Stimulated activated CD8-positive, alpha-beta memory T cell treated with anti-CD3 and anti-CD28 coated beads, Interleukin-12 subunit alpha, Interleukin-12 subunit beta, amount 100 ng/mL, for 1 hour (primary cell): ENCODE results near the gene TMEM37.

Experiments
- DNase-seq: peaks from one replicate; pipeline ENCODE4 v3.0.0-alpha.2; 2020; ENCODE audit warnings: low read depth

Gene TMEM37

DNA sequence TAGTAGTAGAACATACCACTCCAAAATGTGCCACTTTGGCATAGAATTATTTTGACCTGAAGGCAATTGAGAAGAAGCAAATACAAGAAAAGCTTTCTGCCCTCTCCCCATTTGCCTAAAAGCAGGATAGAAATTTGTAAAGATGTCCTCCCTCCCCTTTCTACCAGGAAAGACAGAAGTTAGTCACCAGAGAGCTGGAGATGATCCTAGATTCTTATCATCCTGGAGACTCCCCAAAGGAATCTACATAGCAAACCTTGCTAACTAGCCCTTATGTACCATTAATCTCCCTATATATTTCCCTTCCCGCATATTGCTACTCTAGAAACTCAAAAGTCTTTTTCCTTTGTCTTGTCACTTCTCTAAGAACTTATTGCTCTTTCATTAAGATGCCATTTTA is 12.6 kb upstream of the TMEM37 start:
- DNase-seq = no peak

DNA sequence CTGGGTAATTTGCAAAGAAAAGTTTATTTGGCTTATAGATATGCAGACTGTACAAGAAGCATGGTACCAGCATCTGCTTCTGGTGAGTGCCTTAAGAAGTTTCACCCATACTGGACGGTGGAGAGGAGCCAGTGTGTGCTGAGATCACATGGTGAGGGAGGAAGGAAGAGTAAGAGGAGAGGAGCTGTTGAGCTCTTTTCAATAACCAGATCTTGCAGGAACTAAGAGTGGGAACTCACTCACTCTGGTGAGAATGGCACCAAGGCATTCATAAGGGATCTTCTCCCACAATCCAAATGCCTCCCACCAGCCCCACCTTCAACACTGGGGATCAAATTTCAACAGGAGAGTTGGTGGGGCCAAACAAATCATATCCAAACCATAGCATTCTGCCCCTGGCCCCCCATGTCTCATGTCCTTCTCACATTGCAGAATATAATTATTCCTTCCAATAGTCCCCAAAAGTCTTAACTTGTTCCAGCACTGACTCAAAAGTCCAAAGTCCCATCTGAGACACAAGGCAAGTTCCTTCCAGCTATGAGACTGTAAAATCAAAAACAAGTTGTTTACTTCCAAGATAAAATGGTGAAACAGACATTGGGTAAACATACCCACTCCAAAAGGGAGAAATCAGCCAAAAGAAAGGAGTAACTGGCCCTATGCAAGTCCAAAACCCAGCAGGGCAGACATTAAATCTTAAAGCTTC is 11.7 kb upstream of the TMEM37 start:
- DNase-seq = no peak

DNA sequence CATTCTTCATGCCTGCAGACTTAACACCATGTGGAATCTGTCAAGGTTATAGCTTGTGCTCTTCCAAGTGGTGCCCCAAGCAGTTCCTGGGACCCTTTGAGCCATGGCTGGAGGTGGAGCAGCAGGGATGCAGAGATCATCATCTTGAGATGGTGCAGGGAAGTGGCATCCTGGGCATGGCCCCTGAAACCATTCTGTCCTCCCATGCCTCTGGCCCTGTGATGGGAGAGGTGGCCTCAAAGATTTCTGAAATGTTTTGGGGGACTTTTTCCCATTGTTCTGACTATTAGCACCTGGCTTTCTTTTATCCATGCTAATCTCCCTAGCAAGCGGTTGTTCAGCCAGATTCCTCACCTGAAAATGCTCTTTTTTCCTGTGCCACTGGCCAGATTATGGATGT is 10.3 kb upstream of the TMEM37 start:
- DNase-seq = no peak

- no peak for DNase-seq
Observed at GRCh38 chr2:119421741-119422140, 9.9 kb upstream of the TMEM37 start.

GRCh38 chr2:119422360-119423107 is 9.1 kb upstream of the TMEM37 start:
- DNase-seq = no peak

- no peak for DNase-seq
Observed at GRCh38 chr2:119423108-119423444, 8.6 kb upstream of the TMEM37 start.

DNA sequence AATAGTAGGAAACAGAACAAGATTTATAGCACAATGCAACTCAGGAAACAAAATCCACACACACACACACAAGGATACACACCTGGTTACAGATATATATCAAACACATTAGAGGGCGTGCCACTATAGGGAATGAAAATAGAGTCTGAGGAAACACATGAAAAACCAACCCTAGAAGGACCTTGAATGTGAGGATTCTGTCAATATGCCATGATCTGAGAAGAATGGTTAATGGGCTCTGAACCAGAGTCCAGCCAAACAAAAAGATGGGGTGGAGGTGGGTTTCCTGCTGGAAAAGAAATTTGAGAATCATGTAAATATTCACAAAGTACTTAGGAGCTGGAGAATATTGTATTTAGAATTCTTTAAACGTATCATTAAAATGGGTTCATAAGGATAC is 7.8 kb upstream of the TMEM37 start:
- no peak for DNase-seq

GRCh38 chr2:119424284-119425118 is 7.2 kb upstream of the TMEM37 start:
- no peak for DNase-seq

DNA sequence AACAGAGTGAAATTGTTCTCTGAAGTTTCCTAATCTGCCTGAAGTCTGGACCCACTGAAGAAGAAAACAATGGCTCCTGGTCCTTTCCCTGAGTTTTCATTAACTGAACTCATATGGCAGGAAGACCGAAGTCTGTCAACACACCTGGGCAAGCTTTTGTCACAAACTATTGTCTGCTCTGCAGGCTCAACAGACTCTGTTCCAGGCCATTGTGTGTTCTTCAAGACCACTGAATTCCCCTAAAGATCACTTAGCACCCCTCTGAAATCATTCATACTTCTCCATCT is 6.6 kb upstream of the TMEM37 start:
- DNase-seq = no peak

DNA sequence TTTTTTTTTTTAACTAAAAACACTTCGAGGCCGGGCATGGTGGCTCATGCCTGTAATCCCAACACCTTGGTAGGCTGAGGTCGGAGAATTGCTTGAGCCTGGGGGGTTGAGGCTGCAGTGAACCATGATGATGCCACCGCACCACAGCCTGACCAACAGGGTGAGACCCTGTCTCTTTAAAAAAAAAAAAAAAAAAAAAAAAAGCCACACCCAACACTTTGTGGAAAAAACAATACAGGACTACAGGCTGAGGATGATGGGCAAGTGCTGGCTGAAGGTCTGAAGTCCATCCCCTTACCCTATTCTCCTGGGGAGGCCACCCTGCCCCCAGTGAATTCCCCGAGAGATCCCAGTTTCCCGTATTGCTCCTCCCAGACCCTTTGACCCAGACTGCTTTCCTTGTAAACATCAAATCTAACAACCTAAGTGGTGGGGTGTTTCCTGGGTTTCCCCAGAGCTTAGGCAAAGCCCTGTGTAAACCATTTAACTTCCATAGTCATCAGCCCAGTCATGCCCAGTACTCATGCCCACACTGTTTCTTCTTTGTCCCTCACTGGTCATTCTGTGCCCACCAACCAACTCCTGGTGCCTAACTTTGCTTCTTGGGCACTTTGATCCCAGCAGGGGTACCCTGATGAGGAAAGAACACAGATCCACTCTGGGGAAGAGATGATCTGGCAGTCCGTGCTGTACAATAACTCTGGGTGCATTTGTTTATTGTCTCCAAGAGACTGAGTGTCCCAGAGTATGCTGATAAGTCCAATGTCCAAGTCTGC is 5.8 kb upstream of the TMEM37 start:
- no peak for DNase-seq

DNA sequence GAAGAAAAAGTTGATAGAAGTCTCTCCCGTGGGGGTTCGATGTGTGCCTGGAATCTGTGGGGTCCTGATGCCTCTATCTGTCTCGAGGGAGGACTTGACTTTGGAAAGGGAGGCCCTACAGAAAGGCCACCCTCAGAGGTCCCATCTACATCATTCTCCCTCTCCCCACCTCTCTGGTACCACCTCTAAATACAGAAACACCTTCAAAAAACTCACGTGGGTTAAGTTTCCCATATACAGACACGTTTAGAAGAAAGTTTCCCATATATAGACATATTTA is 5.3 kb upstream of the TMEM37 start:
- DNase-seq = no peak

- DNase-seq = no peak
Observed at GRCh38 chr2:119426801-119427395, 4.8 kb upstream of the TMEM37 start.

DNA sequence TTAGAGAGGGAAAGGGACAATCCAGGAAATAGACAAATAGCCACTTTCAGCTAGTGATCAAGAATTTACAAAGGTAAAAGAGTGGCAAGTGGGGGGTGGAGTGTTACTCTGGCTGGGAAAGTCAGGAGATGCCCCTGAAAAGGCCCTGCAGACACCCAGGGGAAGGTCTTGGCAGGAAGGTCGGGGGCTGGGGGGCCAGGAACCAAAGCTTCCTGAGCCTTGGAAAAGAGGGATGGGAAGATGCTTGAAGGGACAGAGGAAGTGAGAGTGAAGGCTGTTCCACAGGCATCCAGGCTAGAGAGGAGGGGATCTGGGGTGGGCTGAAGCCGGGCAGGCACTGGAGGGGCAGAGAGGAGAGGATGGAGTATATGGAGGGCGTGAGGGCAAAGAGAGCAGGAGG is 3.9 kb upstream of the TMEM37 start:
- no peak for DNase-seq

DNA sequence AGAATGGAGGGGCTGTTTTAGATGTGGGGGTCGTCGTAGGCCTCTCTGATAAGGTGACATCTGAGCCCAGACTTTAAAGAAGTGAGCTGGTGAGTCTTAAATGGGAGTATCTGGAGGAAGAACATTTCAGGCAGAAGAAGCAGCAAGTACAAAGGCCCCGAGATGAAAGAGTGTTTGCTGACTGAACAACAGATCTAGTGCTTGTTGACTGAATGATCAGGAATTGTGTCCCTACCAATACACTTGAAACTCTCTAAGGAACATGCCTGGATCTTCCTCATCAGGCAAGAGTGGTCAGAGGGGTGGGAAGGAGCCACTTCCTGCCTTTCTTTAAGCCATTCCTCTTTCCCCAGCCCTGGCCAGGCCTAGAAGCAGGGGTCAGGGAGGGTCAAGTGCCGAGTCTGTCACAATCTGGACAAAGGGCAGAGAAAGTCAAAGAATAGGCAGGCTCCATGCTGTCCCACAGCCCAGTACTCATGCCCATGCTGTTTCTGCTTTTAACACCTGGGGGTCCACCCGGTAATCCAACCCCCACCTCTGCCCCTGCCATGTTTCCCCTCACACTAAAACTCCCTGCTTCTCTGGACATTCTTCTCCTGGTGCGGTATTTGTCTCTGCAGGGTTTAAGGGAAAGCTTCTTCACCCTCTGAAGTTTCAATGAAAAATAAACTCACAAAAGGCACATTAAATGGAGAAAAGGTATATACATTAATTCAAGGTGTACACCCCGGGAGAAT is 3.0 kb upstream of the TMEM37 start:
- no peak for DNase-seq

DNA sequence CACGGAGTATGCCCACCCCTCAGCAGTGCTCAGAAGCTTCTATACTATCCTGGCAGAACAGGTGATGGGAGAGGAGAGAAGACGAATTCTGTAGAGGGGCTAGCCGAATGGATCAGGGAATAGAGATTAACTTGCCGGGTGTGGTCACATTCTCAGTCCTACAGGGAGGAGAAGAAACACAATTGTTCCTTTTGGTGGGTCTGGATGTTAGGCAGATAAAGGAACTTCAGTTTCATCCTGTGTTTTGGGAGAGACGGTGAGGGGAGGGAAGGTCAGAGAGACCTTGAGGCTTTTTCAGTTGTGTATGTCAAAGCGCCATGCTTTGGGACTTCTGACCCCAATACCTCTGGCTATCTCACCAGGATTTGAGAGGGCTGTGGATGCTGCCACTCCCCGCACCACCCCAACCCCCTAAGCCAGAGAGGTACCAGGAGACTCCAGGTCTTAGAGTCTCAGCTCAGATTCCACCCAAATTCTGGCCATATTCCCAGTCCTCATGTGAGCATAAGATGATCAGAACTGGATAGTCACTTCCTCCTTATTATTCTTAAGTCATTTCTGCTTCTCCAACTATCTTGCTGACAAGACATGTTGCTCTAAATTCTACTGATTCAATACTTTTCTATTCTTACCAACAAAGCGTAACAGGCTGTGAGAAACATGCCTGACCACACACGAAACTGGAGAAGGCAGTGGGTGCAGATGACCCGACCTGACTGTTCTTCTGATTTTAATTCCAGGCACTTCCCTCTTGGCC is 2.3 kb upstream of the TMEM37 start:
- DNase-seq = no peak

GRCh38 chr2:119430023-119430498 is 1.6 kb upstream of the TMEM37 start:
- DNase-seq = no peak

- DNase-seq = no peak
Observed at GRCh38 chr2:119431976-119432850, 559 bp downstream of the TMEM37 start.

DNA sequence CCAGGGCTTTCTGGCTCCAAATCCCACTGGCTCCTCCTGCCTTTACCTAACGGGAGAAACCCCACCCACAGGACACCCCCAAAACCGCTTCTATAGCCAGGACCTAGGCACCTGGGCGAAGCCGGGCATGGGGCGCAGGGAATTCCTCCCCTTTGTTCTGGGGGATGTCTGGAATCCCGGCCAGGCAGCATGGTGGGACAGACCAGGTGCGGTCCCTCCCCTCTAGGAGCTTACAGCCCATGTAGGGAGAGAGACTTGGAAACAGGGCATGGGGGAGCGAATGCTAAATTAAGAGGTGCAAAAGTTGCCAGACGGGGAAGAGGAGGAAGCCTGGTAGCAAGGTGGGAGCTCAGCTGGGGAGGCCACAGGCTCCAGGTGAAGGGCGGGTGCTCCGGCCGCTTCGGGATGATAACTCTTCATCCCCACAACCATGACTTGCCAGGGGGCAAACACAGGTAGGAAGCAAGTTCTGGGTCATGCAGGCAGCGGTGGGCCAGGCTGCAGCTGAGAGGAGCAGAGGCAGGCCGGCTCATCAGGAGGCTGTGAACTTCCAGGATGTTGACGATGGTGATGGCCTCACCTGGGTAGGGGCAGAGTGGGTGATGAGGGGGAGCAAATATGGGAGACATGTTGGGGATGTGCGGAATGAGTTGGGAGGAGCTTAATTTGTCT is 1.3 kb downstream of the TMEM37 start:
- no peak for DNase-seq

GRCh38 chr2:119433636-119434327 is 2.1 kb downstream of the TMEM37 start:
- no peak for DNase-seq
